ENCODE results near the gene CAMK4.

DNA sequence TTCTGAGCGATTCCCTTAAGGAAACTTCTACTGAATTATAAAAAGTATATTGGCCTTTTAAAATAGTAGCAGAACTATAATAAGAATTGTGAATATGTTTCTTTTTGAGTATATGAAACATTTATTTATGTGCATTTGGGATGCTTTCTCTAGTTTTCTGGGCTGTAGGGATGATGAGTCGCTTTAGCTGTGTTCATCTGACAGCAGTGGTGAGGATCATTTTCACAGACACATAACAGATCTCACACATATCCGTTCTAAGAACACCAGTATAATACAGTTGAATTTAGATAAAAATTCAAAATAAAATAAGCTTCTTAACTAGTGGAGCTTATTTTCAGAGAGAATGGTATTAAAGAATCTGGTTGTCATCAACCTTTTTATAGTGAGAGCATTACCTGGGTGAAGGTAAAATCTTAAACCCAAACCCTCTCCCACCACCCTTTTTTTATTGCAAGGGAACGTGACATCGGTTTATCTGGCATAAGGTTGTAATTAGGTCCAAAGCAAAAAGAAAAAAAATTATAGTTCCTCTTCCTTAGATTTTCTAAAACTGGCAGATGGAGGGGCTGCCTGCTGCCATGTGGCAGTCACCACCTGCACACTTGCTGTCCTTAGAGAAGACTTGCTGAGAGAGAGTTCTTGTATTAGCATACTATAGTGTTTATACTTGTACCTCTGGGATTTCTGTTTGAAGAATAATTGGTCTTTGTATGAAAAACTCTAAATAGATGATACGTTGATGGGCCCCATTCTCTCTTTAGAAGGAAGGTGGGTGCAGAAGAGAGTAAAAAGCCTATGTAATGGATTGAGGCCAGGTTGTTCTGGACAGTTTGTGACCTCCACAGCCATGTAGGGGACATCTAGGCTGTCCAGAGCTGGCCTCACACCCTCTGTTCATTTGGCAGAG, 86.8 kb downstream of the CAMK4 start:
- TF ChIP-seq, protein P1, sequence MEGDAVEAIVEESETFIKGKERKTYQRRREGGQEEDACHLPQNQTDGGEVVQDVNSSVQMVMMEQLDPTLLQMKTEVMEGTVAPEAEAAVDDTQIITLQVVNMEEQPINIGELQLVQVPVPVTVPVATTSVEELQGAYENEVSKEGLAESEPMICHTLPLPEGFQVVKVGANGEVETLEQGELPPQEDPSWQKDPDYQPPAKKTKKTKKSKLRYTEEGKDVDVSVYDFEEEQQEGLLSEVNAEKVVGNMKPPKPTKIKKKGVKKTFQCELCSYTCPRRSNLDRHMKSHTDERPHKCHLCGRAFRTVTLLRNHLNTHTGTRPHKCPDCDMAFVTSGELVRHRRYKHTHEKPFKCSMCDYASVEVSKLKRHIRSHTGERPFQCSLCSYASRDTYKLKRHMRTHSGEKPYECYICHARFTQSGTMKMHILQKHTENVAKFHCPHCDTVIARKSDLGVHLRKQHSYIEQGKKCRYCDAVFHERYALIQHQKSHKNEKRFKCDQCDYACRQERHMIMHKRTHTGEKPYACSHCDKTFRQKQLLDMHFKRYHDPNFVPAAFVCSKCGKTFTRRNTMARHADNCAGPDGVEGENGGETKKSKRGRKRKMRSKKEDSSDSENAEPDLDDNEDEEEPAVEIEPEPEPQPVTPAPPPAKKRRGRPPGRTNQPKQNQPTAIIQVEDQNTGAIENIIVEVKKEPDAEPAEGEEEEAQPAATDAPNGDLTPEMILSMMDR (IDR thresholded peaks at IDR 0.05; ENCODE audit: low read depth, low read length), result no peak
- TF ChIP-seq EZH2phosphoT487 (IDR thresholded peaks at IDR 0.05; ENCODE audit: low read depth), result no peak

All from OCI-LY3 (cell line).